GM08714 (cell line): ENCODE results near the gene NTSR1.

Experiments used
- H3K4me3 ChIP-seq: fragments of 200-500 bp; sonication (Bioruptor generic); 2 replicates; pipeline ENCODE4 v1.5.1; 2014; ENCODE audit warnings: mild to moderate bottlenecking, low read length, inconsistent platforms
- ZNF274 ChIP-seq: IDR thresholded peaks from 2 replicates; pipeline ENCODE4 v1.6.1; 2012; ENCODE audit warnings: mild to moderate bottlenecking, low read depth, low read length

NTSR1 gene

DNA sequence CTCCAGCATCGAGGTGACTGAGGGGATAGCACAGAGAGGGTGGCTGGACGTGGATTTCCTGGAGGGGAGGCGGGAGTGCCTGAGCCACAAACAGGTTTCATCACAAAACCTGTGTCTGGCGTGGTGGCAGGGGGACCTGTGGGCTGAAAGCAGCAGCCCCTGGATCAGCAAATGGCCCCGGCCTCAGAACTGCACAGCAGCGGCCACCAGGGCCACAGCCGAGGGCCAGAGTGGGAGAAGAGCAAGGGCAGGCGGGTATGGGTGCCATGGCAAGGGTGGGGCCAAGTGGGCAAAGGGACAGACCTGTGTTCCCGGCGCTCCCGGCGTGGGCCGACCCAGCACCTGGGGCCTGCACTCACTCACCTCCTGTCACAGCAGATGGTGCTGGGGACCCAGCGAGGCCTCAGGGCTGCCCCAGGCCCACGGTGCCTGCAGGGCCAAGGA is 19.0 kb downstream of the NTSR1 start:
- no peak for TF ChIP-seq ZNF274
- H3K4me3 ChIP-seq = no peak overlapping the region

- TF ChIP-seq ZNF274 = no peak
- no peak overlapping the region for H3K4me3 ChIP-seq
These were observed 19.6 kb downstream of the NTSR1 start for GRCh38 chr20:62728028-62728780.

GRCh38 chr20:62728781-62729300 is 20.2 kb downstream of the NTSR1 start:
- no peak overlapping the region for H3K4me3 ChIP-seq
- TF ChIP-seq ZNF274 = no peak

DNA sequence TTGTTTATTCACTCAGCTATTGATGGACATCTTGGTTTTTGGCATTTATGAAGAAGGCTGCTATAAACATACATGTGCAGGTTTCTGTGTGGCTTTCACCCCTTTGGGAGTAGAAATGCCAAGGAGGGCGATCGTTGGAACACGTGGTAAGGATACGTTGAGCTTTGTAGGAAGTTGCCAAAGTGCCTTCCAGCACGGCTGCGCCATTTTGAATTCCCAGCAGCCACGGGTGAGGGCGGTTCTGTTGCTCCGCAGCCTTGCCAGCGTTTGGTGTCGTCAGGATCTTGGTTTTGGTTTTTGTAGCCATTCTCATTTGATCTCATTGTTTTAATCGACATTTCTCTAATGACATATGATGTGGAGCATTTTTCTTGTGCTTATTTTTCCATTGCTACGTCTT is 21.8 kb downstream of the NTSR1 start:
- TF ChIP-seq ZNF274 = no peak
- no peak overlapping the region for H3K4me3 ChIP-seq

DNA sequence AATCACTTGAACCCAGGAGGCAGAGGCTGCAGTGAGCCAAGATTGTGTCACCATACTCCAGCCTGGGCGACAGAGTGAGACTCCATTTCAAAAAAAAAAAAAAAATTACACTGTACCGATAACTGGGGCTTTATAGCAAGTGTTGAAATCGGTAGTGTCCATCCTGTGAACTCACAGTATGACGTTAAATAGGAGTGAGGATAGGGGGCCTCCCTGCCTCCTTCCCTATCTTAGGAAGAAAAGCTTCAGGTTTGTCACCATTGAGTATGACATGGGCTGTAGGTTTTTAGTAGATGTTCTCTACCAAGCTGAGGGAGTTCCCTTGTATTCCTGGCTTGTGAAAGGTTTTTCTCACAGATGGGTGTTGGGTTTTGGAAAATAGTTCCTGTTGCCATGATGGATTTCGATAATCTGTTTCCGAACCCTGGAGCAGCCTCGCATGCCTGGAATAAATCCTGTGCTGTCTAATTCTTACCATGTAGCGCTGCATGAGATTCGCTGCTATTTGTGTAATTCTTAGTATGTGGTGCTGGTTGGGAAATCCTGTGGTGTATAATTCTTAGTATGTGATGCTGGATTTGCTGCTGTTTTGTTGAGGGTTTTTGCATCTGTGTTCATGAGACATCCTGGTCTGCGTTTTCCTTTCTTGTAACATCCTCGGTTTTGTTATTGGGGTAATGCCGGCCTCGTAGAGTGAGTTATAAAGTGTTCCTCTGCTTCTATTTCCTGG is 23.6 kb downstream of the NTSR1 start:
- no peak for TF ChIP-seq ZNF274
- H3K4me3 ChIP-seq = no peak overlapping the region

DNA sequence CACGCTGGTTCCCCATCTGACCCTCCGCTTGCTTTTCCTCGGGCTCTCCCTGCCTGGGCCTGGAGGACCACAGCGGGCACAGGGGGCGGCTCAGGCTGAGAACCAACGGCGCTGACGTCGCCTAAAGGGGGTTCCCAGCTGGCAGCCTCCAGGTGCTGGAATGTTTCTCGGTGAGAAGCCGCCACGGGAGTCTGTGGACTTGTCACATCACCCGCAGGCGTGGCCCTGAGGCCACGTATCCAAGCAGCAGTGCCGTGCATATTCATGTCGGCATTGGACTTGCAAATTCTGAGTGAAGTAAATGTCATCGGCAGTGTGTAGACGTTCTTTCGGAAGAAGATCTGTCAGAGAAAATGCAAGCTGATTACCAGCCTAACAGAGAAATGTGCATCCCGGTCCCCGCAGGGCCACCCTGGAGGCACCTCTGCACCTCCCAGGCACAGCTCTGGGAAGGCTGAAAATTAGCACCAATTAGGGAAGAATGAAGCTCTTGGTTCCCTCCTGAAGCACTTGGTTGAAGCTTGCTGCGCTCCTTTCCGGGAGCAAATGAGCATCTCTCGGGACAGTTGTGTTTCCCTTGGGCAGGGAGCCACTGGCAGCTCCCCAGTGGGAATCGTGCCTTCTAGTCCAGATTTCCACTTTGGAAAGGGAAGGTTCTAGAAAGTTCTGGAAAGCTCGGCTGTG is 24.3 kb downstream of the NTSR1 start:
- no peak overlapping the region for H3K4me3 ChIP-seq
- no peak for TF ChIP-seq ZNF274

DNA sequence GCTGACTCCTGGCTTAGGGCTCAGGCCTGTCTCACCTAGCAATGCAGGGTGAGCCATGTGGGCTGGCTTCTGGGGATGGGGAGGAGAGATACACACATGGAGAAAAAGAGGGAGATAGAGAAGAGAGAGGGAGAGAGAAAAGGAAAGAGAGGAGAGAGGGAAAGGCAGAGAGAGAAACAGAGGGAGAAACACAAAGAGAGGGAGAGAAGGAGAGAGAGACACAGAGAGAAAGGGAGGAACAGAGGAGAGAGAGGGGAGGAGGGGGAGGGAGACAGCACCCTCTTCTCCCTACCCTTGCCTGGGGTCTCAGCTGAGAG is 24.8 kb downstream of the NTSR1 start:
- TF ChIP-seq ZNF274 = no peak

GRCh38 chr20:62733891-62734290 is 25.3 kb downstream of the NTSR1 start:
- no peak overlapping the region for H3K4me3 ChIP-seq
- TF ChIP-seq ZNF274 = no peak

More for the DNA sequence above, 24.8 kb downstream of the NTSR1 start:
- H3K4me3 ChIP-seq = no peak overlapping the region

DNA sequence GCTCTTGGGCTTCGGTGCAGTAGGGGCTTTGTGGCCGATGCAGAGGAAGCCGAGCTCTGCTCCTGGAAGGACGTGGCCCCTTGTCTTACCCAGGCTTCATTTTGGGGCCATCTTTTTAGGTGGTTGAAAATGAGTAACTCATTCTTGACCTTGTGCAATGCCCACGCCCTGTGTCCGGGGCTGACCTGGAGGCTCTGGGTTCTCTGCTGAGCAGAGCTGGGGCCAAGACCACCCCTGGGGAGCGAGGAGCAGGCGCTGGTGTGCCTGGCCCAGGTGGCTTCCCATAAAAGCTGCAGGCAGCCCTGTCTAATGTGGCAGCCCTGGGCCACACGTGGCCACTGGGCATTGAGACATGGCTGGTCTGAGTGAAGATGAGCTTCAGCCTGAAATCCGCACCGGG is 25.7 kb downstream of the NTSR1 start:
- TF ChIP-seq ZNF274 = no peak
- no peak overlapping the region for H3K4me3 ChIP-seq

DNA sequence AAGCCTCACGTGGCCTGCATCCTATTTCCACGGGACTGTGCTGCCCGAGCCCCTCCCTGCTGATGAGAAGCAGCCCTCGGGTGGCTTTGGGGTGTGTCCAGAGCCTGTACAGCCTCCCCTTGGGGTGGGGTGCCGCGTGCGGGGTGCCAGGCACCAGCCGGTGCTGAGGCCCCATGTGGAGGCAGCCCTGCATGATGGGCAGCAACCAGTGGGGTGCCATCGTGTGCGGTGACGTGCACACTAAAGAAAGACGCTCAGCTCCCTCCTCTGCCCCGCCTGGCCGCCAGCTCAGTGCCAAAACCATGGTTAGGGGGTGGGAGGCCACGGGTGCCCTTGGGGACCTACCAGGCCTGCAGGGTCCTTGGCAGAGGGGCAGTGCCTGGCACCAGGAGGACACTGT is 26.2 kb downstream of the NTSR1 start:
- H3K4me3 ChIP-seq = no peak overlapping the region
- TF ChIP-seq ZNF274 = no peak

DNA sequence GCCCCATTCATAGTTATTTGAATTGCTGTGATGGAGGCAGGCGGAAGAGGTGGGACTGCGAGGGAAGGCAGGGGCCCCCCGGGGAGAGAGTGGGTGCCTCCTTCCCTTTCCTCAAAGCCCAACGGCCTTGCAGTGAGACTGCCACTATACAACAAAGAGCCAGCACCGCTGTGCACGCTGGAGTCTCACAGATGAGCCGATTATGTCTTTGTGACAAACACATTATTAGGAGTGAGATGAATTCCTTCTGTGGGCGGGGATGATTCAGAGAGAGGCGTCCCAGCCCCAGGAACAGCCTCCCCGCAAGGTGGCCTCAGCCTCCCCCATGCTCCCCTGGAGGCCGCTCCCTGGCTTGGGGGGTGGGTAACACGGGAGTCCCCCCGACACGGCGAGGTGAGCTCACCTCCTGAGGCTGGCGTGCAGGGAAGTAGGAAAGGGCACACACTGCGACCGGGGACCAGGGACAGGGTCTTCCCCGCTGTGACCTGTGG is 26.7 kb downstream of the NTSR1 start:
- H3K4me3 ChIP-seq = no peak overlapping the region

DNA sequence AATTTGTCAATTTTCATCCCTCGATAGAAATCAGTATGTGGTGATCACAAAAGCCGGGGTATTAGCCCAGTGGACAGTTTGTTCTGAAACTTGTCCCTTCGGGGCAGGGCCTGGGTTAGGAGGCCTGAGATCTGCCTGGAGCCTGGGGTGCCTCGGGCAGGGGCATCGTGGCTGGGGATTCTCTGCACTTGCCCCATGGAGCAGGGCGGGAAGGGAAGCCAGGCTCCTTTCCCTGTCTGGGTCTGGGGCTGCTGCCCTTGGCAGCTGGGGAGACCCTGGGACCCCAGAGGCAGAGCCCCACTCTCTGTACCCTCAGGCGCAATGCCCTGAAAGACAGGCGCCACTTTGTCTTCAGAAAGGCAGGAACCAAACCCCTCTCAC is 27.4 kb downstream of the NTSR1 start:
- TF ChIP-seq ZNF274 = no peak
- H3K4me3 ChIP-seq = no peak overlapping the region

More for the DNA sequence above, 26.7 kb downstream of the NTSR1 start:
- no peak for TF ChIP-seq ZNF274

GRCh38 chr20:62736407-62737071 is 27.9 kb downstream of the NTSR1 start:
- no peak for TF ChIP-seq ZNF274
- no peak overlapping the region for H3K4me3 ChIP-seq

GRCh38 chr20:62737271-62737811 is 28.7 kb downstream of the NTSR1 start:
- no peak for TF ChIP-seq ZNF274
- no peak overlapping the region for H3K4me3 ChIP-seq
